ENCODE data around the gene HS6ST3.

- no peak for TF ChIP-seq CTCF (conservative IDR thresholded peaks at IDR 0.05 in 1 of 2, IDR thresholded peaks at IDR 0.05 in 1 of 2; ENCODE audit: low read depth in 1 of 2, low read length in 2 of 2)
- TF ChIP-seq EZH2 (IDR thresholded peaks at IDR 0.05; ENCODE audit: low read length, missing control alignments): no peak
Measured at GRCh38 chr13:96274046-96274445, 184.1 kb downstream of the HS6ST3 start.
